Measurements from ENCODE around the gene PAOX. TPM values are rescaled to one million over a fixed set of nuclear protein-coding genes. Genes with fewer than 3 reads are reported as not detected.

Gene PAOX
- total and polyA plus RNA-seq, 2 experiments from 2014 or later, result 4.1 to 8.7 TPM

DNA sequence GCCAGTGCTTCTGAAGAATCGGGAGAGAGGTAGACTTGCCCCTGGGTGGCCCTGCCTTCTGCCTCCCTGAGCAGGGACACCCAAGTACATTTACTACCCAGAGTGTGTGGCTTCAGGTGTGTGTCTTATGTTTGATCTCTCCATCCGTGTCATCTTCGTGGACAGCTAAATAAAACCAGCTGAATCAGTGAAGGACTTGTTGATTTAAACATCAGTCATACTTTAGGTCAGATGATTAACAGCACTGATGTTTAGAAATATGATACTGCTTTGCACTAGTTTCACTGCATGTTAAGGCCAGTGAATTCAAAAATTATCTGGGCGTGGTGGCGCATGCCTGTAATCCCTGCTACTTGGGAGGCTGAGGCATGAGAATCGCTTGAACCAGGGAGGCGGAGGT, 18.9 kb downstream of the PAOX start (continued):
- TF ChIP-seq, protein P1, sequence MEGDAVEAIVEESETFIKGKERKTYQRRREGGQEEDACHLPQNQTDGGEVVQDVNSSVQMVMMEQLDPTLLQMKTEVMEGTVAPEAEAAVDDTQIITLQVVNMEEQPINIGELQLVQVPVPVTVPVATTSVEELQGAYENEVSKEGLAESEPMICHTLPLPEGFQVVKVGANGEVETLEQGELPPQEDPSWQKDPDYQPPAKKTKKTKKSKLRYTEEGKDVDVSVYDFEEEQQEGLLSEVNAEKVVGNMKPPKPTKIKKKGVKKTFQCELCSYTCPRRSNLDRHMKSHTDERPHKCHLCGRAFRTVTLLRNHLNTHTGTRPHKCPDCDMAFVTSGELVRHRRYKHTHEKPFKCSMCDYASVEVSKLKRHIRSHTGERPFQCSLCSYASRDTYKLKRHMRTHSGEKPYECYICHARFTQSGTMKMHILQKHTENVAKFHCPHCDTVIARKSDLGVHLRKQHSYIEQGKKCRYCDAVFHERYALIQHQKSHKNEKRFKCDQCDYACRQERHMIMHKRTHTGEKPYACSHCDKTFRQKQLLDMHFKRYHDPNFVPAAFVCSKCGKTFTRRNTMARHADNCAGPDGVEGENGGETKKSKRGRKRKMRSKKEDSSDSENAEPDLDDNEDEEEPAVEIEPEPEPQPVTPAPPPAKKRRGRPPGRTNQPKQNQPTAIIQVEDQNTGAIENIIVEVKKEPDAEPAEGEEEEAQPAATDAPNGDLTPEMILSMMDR (conservative IDR thresholded peaks at IDR 0.05; ENCODE audit: low read depth in 2 of 2), result no peak
- TF ChIP-seq STAT1 (IDR thresholded peaks at IDR 0.05; ENCODE audit: unreplicated experiment) (no peak), NANOG (IDR thresholded peaks at IDR 0.05; ENCODE audit: borderline replicate concordance) (no peak), JUNB (IDR thresholded peaks at IDR 0.05; ENCODE audit: unreplicated experiment) (no peak), EZH2phosphoT487 (IDR thresholded peaks at IDR 0.05; ENCODE audit: unreplicated experiment) (no peak), POLR2AphosphoS5 (IDR thresholded peaks at IDR 0.05; ENCODE audit: low read depth) (no peak), CREB1 (CRISPR knock-in tag; IDR thresholded peaks at IDR 0.05; ENCODE audit: low read depth) (no peak), ZNF114 (CRISPR knock-in tag; IDR thresholded peaks at IDR 0.05) (no peak)

- H3K9me2 ChIP-seq (ENCODE audit: insufficient read depth), result no peaks in the 10 kb centered on the region
- Mint-ChIP-seq H3K4me3 (no peak overlapping the region), H3K9me3 (no peaks in the 10 kb centered on the region), H3K27ac (no peak overlapping the region), H3K27me3 (ENCODE audit: insufficient read depth, low read depth, poor library complexity) (peaks cover 8% of the 10 kb centered on the region), H3K36me3 (ENCODE audit: low read depth) (peaks cover 71% of the 10 kb centered on the region), H3K4me1 (peaks cover 6% of the 10 kb centered on the region; the same call in 2 of the 3 replicates)
- ATAC-seq (no peak), DNase-seq (ENCODE audit: low spot score) (no peak)
- 0 out of 2 replicates have a peak, but pooled peaks cover 3% of the 10 kb centered on the region for H3F3A ChIP-seq (replicated peaks; ENCODE audit: low read depth)
- H3K27ac ChIP-seq (ENCODE audit: low read depth), result no peak overlapping the region
- no peak overlapping the region for H3K4me3 ChIP-seq
- TF ChIP-seq, protein P1 (conservative IDR thresholded peaks at IDR 0.05; ENCODE audit: low read depth in 2 of 2), result no peak
- TF ChIP-seq ZNF114 (CRISPR knock-in tag; IDR thresholded peaks at IDR 0.05) (no peak), STAT1 (IDR thresholded peaks at IDR 0.05; ENCODE audit: unreplicated experiment) (no peak), EZH2 (IDR thresholded peaks at IDR 0.05; ENCODE audit: low read depth, unreplicated experiment) (no peak), ZNF331 (CRISPR knock-in tag; IDR thresholded peaks at IDR 0.05; ENCODE audit: low read depth) (no peak), EZH2phosphoT487 (IDR thresholded peaks at IDR 0.05; ENCODE audit: unreplicated experiment) (no peak)
- TF ChIP-seq, protein P2, sequence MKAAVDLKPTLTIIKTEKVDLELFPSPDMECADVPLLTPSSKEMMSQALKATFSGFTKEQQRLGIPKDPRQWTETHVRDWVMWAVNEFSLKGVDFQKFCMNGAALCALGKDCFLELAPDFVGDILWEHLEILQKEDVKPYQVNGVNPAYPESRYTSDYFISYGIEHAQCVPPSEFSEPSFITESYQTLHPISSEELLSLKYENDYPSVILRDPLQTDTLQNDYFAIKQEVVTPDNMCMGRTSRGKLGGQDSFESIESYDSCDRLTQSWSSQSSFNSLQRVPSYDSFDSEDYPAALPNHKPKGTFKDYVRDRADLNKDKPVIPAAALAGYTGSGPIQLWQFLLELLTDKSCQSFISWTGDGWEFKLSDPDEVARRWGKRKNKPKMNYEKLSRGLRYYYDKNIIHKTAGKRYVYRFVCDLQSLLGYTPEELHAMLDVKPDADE (IDR thresholded peaks at IDR 0.05), result no peak
- no peaks in the 10 kb centered on the region for H3K4me1 ChIP-seq (ENCODE audit: insufficient read depth)
- H4K20me1 ChIP-seq (replicated peaks; ENCODE audit: insufficient read depth), result peaks cover 13% of the 10 kb centered on the region
- no peak overlapping the region for H3K4me2 ChIP-seq
- H3K36me3 ChIP-seq (ENCODE audit: insufficient read depth), result peaks cover 15% of the 10 kb centered on the region
- no peak overlapping the region for H2AFZ ChIP-seq
- peaks cover 51% of the 10 kb centered on the region for H3K79me2 ChIP-seq (replicated peaks; ENCODE audit: insufficient read depth)
- no peaks in the 10 kb centered on the region for H3K27me3 ChIP-seq (ENCODE audit: insufficient read depth)
Observed at GRCh38 chr10:133399123-133399601, 20.1 kb downstream of the PAOX start.

Data from GM23338 (cell line).